Measurements from ENCODE around the gene KIZ.
"Not testable (repeated sequence)": the region's sequence is repeated elsewhere in the genome, so short reads cannot be mapped to it uniquely, and the experiment has no call there.

The KIZ gene

GRCh38 chr20:21244808-21245207 lies 118.9 kb downstream of the KIZ start:
- H3K4me3 ChIP-seq (ENCODE audit: low read depth, low read length), result no peak overlapping the region
- TF ChIP-seq CTCF (IDR thresholded peaks at IDR 0.05; ENCODE audit: low read depth, low read length), result no peak

GRCh38 chr20:21246161-21246560 lies 120.3 kb downstream of the KIZ start:
- no peak for TF ChIP-seq CTCF (IDR thresholded peaks at IDR 0.05; ENCODE audit: low read depth, low read length)
- no peak overlapping the region for H3K4me3 ChIP-seq (ENCODE audit: low read depth, low read length)

- H3K4me3 ChIP-seq (ENCODE audit: low read depth, low read length), result not testable (repeated sequence)
Observed at GRCh38 chr20:21247603-21248095, 121.8 kb downstream of the KIZ start.

GRCh38 chr20:21251278-21251677 lies 125.4 kb downstream of the KIZ start:
- H3K4me3 ChIP-seq (ENCODE audit: low read depth, low read length), result no peak overlapping the region
- TF ChIP-seq CTCF (IDR thresholded peaks at IDR 0.05; ENCODE audit: low read depth, low read length), result no peak

- TF ChIP-seq CTCF (IDR thresholded peaks at IDR 0.05; ENCODE audit: low read depth, low read length), result no peak
Observed at GRCh38 chr20:21257192-21257591, 131.3 kb downstream of the KIZ start.

GRCh38 chr20:21258411-21258810 lies 132.5 kb downstream of the KIZ start:
- H3K4me3 ChIP-seq (ENCODE audit: low read depth, low read length), result no peak overlapping the region
- TF ChIP-seq CTCF (IDR thresholded peaks at IDR 0.05; ENCODE audit: low read depth, low read length), result no peak

More at GRCh38 chr20:21257192-21257591, 131.3 kb downstream of the KIZ start:
- no peak overlapping the region for H3K4me3 ChIP-seq (ENCODE audit: low read depth, low read length)

- H3K4me3 ChIP-seq (ENCODE audit: low read depth, low read length), result no peak overlapping the region
- TF ChIP-seq CTCF (IDR thresholded peaks at IDR 0.05; ENCODE audit: low read depth, low read length), result no peak
Observed at GRCh38 chr20:21259346-21259745, 133.5 kb downstream of the KIZ start.

- H3K4me3 ChIP-seq (ENCODE audit: low read depth, low read length), result no peak overlapping the region
- no peak for TF ChIP-seq CTCF (IDR thresholded peaks at IDR 0.05; ENCODE audit: low read depth, low read length)
Observed at GRCh38 chr20:21262812-21263211, 136.9 kb downstream of the KIZ start.
